Hair follicular keratinocyte (primary cell): ENCODE data around the gene RGS11. TPM values are rescaled to one million over a fixed set of nuclear protein-coding genes. Genes with fewer than 3 reads are reported as not detected.

ENCODE experiments used
- total RNA-seq: library from RNA; depleted of rRNA; stranded (reverse); fragments of >200 nt; gene quantifications from 2 replicates; pipeline ENCODE4 v1.2.3, GENCODE V29; 2015

The RGS11 gene
- total RNA-seq = 0.11 and 0.16 TPM in 2 replicates

DNA sequence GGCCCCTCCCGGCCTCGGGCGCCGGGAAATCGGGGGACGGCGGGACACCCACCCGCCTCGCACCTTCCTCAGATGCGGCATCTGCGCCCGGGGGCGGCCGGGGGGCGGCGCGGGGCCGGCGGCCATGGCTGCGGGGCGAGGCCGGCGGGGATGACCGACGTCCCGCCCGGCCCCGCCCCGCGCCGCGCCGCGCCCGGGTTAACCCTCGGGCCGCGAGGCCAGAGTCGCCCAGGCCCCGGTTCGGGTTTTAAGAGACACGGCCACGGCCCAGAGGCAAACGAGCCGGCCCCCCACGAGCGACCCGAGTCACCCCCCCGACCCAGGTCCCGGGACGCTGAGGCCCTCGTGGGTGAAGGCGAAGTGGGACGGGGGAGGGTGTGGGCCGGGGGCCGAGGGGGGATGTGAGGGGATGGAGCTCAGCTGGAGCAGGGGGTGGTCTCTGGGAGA, at the start of gene RGS11:
RGS11 (minus strand) TSS at position 159 of the 447 bp plus-strand sequence; CDS start at position 126, 33 bp downstream.

DNA sequence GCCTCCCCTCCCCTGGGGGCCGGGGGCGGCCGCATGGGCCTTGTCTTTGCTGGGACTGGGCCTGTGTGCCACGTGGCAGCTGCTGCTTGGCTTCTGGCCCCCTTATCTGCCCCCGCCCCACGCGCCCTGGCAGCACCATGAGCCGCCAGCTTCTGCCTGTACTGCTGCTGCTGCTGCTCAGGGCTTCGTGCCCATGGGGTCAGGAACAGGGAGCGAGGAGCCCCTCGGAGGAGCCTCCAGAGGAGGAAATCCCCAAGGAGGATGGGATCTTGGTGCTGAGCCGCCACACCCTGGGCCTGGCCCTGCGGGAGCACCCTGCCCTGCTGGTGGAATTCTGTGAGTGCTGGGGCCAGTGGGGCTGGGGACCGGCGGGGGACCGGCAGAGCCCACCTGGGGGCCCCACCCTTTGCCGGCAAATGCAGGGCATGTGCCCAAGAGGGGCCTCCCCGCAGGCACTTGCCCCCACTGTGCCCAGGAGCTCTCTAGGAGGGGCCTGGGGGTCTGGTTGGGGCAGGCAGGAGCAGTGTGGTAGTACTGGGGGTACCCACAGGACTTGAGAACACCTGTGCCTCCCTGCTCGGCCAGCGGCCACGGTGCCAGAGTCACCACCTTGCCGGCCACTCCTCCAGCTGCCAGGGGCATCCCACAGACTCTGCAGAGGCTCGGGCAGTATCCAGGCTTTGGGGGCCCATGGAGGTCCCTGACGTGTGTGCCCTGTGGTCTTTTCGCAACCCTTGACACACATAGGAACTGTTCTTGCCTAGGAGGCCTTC, 7.5 kb upstream of the RGS11 start, which contains the start of gene PDIA2:
PDIA2 (plus strand) TSS at position 132 of the 773 bp plus-strand sequence; CDS start at position 138, 6 bp downstream.

DNA sequence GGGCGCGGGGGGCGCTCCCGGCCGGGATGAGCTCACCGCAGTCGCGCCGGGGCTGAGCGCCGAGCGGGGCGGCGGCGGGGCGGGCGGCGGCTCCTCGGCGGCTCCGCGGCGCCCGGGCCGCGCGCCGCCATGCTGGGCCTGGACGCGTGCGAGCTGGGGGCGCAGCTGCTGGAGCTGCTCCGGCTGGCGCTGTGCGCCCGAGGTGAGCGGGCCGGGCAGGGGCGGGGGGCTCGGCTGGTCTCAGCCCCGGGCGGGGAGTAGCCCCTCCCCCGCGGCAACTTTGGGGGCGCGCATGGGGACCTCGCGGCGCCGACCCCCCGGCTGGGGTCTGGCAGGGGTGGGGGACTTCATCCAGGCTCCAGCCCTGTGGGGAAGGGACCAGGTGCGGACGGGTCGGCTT, 4.8 kb upstream of the RGS11 start, which contains the start of gene ARHGDIG:
ARHGDIG (plus strand) TSS at position 40 of the 400 bp plus-strand sequence; CDS start at position 130, 90 bp downstream.

DNA sequence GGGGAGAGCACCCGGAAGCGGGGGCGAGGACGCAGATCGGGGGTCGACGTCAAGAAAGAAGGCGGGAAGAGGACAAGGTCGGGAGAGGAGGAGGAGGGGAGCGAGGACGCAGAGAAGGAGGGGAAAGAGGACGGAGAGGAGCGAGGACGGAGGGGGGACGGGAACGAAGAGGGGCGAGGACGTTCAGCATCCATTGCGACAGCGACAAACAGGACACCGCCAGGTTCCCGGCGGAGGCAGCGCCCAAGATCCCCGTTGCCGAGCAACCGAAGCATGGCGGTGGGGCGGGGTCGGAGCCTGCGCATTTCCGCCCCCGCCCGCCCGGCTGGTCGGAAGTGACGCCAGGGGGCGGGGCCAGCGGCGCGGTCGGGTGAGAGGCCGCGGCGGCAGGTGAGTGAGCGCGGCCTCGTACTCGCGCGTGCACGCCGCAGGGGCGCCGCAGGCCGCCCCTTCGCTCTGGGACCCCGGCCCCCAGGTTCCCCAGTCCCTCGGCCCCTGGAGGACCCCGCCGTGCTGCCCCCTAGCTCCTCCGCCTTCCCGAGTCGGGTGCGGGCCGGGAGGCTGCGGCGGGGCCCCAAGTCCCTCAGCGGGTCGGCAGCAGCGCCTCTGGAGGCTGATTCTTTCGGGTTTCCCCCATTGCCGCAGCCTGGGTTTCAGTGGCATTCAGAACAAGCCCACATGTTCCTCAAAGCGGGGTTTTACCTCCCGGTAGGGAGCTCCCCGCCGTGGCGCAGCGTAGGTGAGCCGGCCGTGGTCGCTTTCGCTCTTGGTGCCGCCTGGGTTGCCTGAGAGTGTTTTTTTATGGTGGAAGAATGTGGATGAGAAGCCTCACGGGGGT, 41.1 kb downstream of the RGS11 start, which contains the start of gene FAM234A:
FAM234A (plus strand) TSS at position 354 of the 838 bp plus-strand sequence. CDS start 19,593 bp downstream, outside the sequence.

DNA sequence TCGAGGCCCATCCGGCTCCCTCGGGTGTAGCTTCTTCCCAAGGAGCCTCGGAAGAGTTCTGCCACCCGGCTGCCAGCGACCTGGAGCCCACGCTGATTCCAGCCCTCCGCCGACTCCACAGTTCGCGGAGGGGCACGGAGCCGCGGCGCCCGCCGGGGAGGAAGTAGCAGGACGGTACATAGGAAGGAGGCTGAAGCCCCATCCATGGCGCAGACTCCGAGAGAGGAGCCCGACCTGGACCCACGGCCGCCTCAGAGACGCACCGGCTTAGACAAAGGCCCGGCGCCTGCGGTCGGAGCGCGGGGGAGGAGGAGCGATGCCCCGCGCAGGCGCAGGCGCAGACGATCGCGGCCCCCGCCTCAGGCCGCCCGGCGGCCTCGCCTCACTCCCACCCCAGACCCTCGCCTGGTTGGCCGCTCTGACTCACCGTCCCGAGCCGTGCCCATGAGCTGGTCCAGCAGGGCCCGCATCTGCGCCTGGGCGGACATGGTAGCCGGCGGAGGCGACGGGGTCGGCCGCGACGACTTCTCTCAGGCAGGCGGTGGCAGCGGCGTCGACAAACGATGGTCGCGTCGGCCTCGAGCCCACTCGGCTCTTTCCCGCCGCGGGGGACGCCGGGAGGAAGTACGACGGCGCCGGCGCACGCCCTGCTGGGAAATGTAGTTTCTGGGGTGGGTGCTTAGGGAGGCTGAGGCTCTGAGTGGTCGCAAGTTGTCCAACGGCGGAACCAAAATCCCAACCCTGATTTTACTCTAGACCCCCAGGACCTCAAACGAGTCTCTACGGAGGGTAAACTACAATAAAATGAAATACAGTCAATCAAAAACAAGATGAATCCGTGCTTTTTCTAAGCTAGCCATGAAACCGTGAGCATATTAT, 46.7 kb downstream of the RGS11 start, which contains the start of gene LUC7L:
LUC7L (minus strand) TSS at position 598 of the 879 bp plus-strand sequence; CDS start at position 488, 110 bp downstream.

Other genes starting within 250 kb of the RGS11 start
- gene POLR3K, start 222.3 kb downstream of the RGS11 start, total RNA-seq = 2.7 and 8.7 TPM in 2 replicates
- gene SNRNP25, start 222.1 kb downstream of the RGS11 start, total RNA-seq = 12.7 and 56.5 TPM in 2 replicates
- 15.0 and 31.4 TPM in 2 replicates for gene RHBDF1, start 203.3 kb downstream of the RGS11 start, total RNA-seq
- gene MPG, start 197.7 kb downstream of the RGS11 start, total RNA-seq = 105 and 155 TPM in 2 replicates
- gene NPRL3, start 137.3 kb downstream of the RGS11 start, total RNA-seq = 18.1 and 19.1 TPM in 2 replicates
- not detected in 2 replicates for gene HBZ, start 123.3 kb downstream of the RGS11 start, total RNA-seq
- gene HBM, start 110.0 kb downstream of the RGS11 start, total RNA-seq = not detected in 2 replicates
- not detected in 2 replicates for gene HBA2, start 103.1 kb downstream of the RGS11 start, total RNA-seq
- not detected in 2 replicates for gene HBA1, start 99.3 kb downstream of the RGS11 start, total RNA-seq
- 0.78 and 2.2 TPM in 2 replicates for gene HBQ1, start 95.5 kb downstream of the RGS11 start, total RNA-seq
- gene LUC7L, start 46.5 kb downstream of the RGS11 start, total RNA-seq = 31.4 and 33.0 TPM in 2 replicates
- gene FAM234A, start 41.1 kb downstream of the RGS11 start, total RNA-seq = 53.9 and 60.4 TPM in 2 replicates
- gene ARHGDIG, start 4.6 kb upstream of the RGS11 start, total RNA-seq = not detected in 2 replicates
- gene PDIA2, start 7.2 kb upstream of the RGS11 start, total RNA-seq = 0.47 TPM in 1 of 2 replicates, not detected in the other
- 36.9 and 39.0 TPM in 2 replicates for gene AXIN1, start 76.8 kb upstream of the RGS11 start, total RNA-seq
- 202 and 239 TPM in 2 replicates for gene MRPL28, start 94.6 kb upstream of the RGS11 start, total RNA-seq
- gene PGAP6, start 106.0 kb upstream of the RGS11 start, total RNA-seq = 25.7 and 51.8 TPM in 2 replicates
- 110 and 125 TPM in 2 replicates for gene NME4, start 121.3 kb upstream of the RGS11 start, total RNA-seq
- 17.3 and 17.9 TPM in 2 replicates for gene DECR2, start 125.9 kb upstream of the RGS11 start, total RNA-seq
- gene RAB11FIP3, start 149.7 kb upstream of the RGS11 start, total RNA-seq = 12.2 and 19.1 TPM in 2 replicates